K562 (cell line): Measurements from ENCODE around the gene USP19. TPM values are rescaled to one million over a fixed set of nuclear protein-coding genes. Genes with fewer than 3 reads are reported as not detected.
A peak's percentile ranks its signal among the peaks of the same experiment; 100 is the strongest.

Source experiments
- ATAC-seq: fragments of 200-7000 bp; cut with Tn5 transposase; 3 replicates; pipeline ENCODE4 v1.9.1; 2020; ENCODE audit warnings: moderate library complexity
- BruUV-seq: library from RNA; stranded (reverse); fragments of 400-500 nt; replicated peaks from 2 replicates; lab custom pipeline; 2021; lab: Mats Ljungman, UMichigan
- CTCF ChIA-PET: fragments of 300-600 bp; formaldehyde crosslinking; extraction: SDS; loops from one replicate; lab custom pipeline; 2021; ENCODE audit warnings: low intra/inter-chr PET ratio; lab: Yijun Ruan, JAX
- POLR2A ChIA-PET: fragments of 300-600, 350-650 bp; sonication (Branson Sonifier 250); formaldehyde crosslinking; extraction: SDS; loops from one replicate; lab custom pipeline; 2021; ENCODE audit warnings: antibody characterized with exemption, inconsistent platforms; lab: Yijun Ruan, JAX
- DNase-seq, 4 experiments: peaks; one replicate each; pipeline versions ENCODE4 v3.0.0 to v3.0.0-alpha.2; 2011 to 2018; ENCODE audit warnings: low spot score in 3 of 4, mixed read lengths in 3 of 4; ENCODE audit errors: extremely low read depth in 1 of 4
- FAIRE-seq: peaks from 2 replicates; lab custom pipeline; 2011; peaks lifted over from hg19 to GRCh38; lab: Jason Lieb, UNC
- H2AFZ ChIP-seq: 2 replicates; pipeline ENCODE4 v1.6.0; 2011; ENCODE audit warnings: low read depth, low read length, control low read depth, inconsistent platforms
- H3K27ac ChIP-seq: fragments of 200-600 bp; 3 replicates; pipeline ENCODE4 v1.8.0; 2011; ENCODE audit warnings: low read depth, mild to moderate bottlenecking, control low read depth, inconsistent platforms, low read length, moderate library complexity, mixed read lengths; ENCODE audit errors: extremely low read depth
- H3K27me3 ChIP-seq, 2 experiments: fragments of 300-600 bp in 1 of 2; 2 replicates in 1 of 2; 3 replicates in 1 of 2; pipeline versions ENCODE4 v1.6.0 to v1.8.0; 2011; ENCODE audit warnings: inconsistent platforms in 2 of 2, low read length in 2 of 2, mild to moderate bottlenecking in 1 of 2, mixed read lengths in 1 of 2, moderate library complexity in 1 of 2; ENCODE audit not compliant: control insufficient read depth in 2 of 2, insufficient read depth in 2 of 2
- H3K36me3 ChIP-seq: fragments of 300-600 bp; 3 replicates; pipeline ENCODE4 v1.8.0; 2011; ENCODE audit warnings: mild to moderate bottlenecking, low read length, inconsistent platforms; ENCODE audit not compliant: control insufficient read depth, insufficient read depth
- H3K4me1 ChIP-seq, 2 experiments: fragments of 200-600 bp in 1 of 2; replicated peaks in 1 of 2; 2 replicates in 1 of 2; 3 replicates in 1 of 2; pipeline versions ENCODE4 v1.5.1 to v1.8.0; 2011; ENCODE audit warnings: inconsistent platforms in 2 of 2, low read length in 2 of 2, mild to moderate bottlenecking in 1 of 2, mixed read lengths in 1 of 2, moderate library complexity in 1 of 2; ENCODE audit not compliant: control insufficient read depth in 2 of 2, insufficient read depth in 2 of 2
- H3K4me2 ChIP-seq: 2 replicates; pipeline ENCODE4 v1.6.1; 2011; ENCODE audit warnings: low read length, control low read depth, inconsistent platforms, mixed read lengths; ENCODE audit not compliant: insufficient read depth
- H3K4me3 ChIP-seq: fragments of 200-600 bp; sonication (generic), shearing (Covaris generic); 2 replicates; pipeline ENCODE4 v1.5.1; 2016; ENCODE audit warnings: control low read depth, inconsistent platforms
- H3K79me2 ChIP-seq: fragments of 200-600 bp; 3 replicates; pipeline ENCODE4 v1.8.0; 2011; ENCODE audit warnings: low read length, inconsistent platforms; ENCODE audit not compliant: control insufficient read depth, insufficient read depth
- H3K9ac ChIP-seq, 2 experiments: 2 replicates each; pipeline versions ENCODE4 v1.6.0 to v1.6.1; 2011; ENCODE audit warnings: low read depth in 2 of 2, low read length in 2 of 2, control low read depth in 1 of 2, inconsistent platforms in 1 of 2, mild to moderate bottlenecking in 1 of 2, mixed read lengths in 1 of 2; ENCODE audit not compliant: insufficient read depth in 1 of 2
- H3K9me1 ChIP-seq: one replicate; pipeline ENCODE4 v1.6.0; 2011; ENCODE audit warnings: inconsistent platforms, mild to moderate bottlenecking, low read length, moderate library complexity; ENCODE audit not compliant: control insufficient read depth, insufficient read depth
- H3K9me3 ChIP-seq: replicated peaks from 2 replicates; pipeline ENCODE4 v1.5.1; 2011; ENCODE audit warnings: low read depth, low read length, inconsistent platforms; ENCODE audit not compliant: control insufficient read depth, insufficient read depth
- H4K20me1 ChIP-seq: replicated peaks from 2 replicates; pipeline ENCODE4 v1.6.1; 2011; ENCODE audit warnings: low read length, inconsistent platforms, mixed read lengths; ENCODE audit not compliant: control insufficient read depth, insufficient read depth
- ATF7 ChIP-seq: fragments of 450-650 bp; IDR thresholded peaks from 2 replicates; pipeline ENCODE4 v1.7.1; 2014; ENCODE audit warnings: mild to moderate bottlenecking, moderate library complexity
- ERF ChIP-seq: fragments of 450-650 bp; formaldehyde crosslinking; IDR thresholded peaks from 2 replicates; pipeline ENCODE4 v1.4.0; 2020; ENCODE audit warnings: mild to moderate bottlenecking, mixed read lengths
- HMG20B ChIP-seq: fragments of 250-450 bp; sonication (Bioruptor Pico); IDR thresholded peaks from 2 replicates; pipeline ENCODE4 v1.5.0; 2021; ENCODE audit warnings: mild to moderate bottlenecking
- HMGN3 ChIP-seq: IDR thresholded peaks from 2 replicates; pipeline ENCODE4 v1.6.1; 2011; ENCODE audit warnings: borderline replicate concordance, low read depth, mild to moderate bottlenecking, mixed read lengths, low read length; ENCODE audit not compliant: insufficient read length; ENCODE audit errors: extremely low read depth
- KLF6 ChIP-seq: fragments of 250-450 bp; sonication (Bioruptor Pico); IDR thresholded peaks from 2 replicates; pipeline ENCODE4 v1.4.0; 2020; ENCODE audit warnings: mild to moderate bottlenecking, moderate library complexity, borderline replicate concordance
- MAZ ChIP-seq, 2 experiments: fragments of 450-650 bp in 1 of 2; sonication (generic) in 1 of 2; formaldehyde crosslinking; IDR thresholded peaks in 1 of 2; conservative IDR thresholded peaks in 1 of 2; 2 replicates each; pipeline versions ENCODE4 v1.4.0 to v1.5.0; 2020; ENCODE audit warnings: mild to moderate bottlenecking in 1 of 2, missing genetic modification reagents in 1 of 2
- NR3C1 ChIP-seq: sonication (generic); formaldehyde crosslinking; IDR thresholded peaks from 2 replicates; pipeline ENCODE4 v1.8.1; 2022; ENCODE audit warnings: missing genetic modification reagents
- PCBP1 ChIP-seq: fragments of 200-400 bp; formaldehyde crosslinking; IDR thresholded peaks from 2 replicates; pipeline ENCODE4 v1.6.1; 2018; ENCODE audit warnings: mild to moderate bottlenecking, low read depth, low read length; ENCODE audit not compliant: poor library complexity, severe bottlenecking
- PHB2 ChIP-seq: fragments of 450-650 bp; IDR thresholded peaks from 2 replicates; pipeline ENCODE4 v1.6.1; 2017; ENCODE audit warnings: low read depth
- PTRF ChIP-seq: fragments of 450-650 bp; IDR thresholded peaks from 2 replicates; pipeline ENCODE4 v1.6.1; 2016; ENCODE audit warnings: mild to moderate bottlenecking, missing genetic modification characterization, missing compliant biosample characterization
- RBM22 ChIP-seq: fragments of 200-400 bp; formaldehyde crosslinking; IDR thresholded peaks from 2 replicates; pipeline ENCODE4 v1.6.1; 2018; ENCODE audit warnings: low read length, low read depth; ENCODE audit not compliant: poor library complexity, severe bottlenecking
- RBM34 ChIP-seq: fragments of 200-400 bp; formaldehyde crosslinking; IDR thresholded peaks from 2 replicates; pipeline ENCODE4 v1.6.1; 2018; ENCODE audit warnings: low read length, borderline replicate concordance; ENCODE audit not compliant: insufficient read depth
- RFX5 ChIP-seq: IDR thresholded peaks from 2 replicates; pipeline ENCODE4 v1.6.1; 2011; ENCODE audit warnings: low read depth, mild to moderate bottlenecking, improper control_type of control experiment, low read length
- SAP30 ChIP-seq: fragments of 200-600 bp; sonication (generic); IDR thresholded peaks from 2 replicates; pipeline ENCODE4 v1.6.1; 2012; ENCODE audit warnings: borderline replicate concordance, low read depth, mild to moderate bottlenecking, moderate library complexity, low read length, control low read depth, inconsistent platforms; ENCODE audit not compliant: insufficient read depth, poor library complexity, severe bottlenecking
- XRCC3 ChIP-seq: fragments of 450-650 bp; IDR thresholded peaks from 2 replicates; pipeline ENCODE4 v1.6.1; 2017; ENCODE audit warnings: mild to moderate bottlenecking, moderate library complexity
- ZNF408 ChIP-seq: fragments of 250-450 bp; sonication (Bioruptor Pico); IDR thresholded peaks from 2 replicates; pipeline ENCODE4 v1.4.0; 2020; ENCODE audit warnings: low read depth, mild to moderate bottlenecking, moderate library complexity
- WGBS: fragments of 100-300 bp; shearing (Covaris generic); methylation state at CpG from one replicate; pipeline ENCODE4 v1.1.6; 2016; ENCODE audit warnings: low coverage, mixed read lengths; ENCODE audit not compliant: insufficient coverage; ENCODE audit errors: missing lambda C conversion rate; 5-methylcytosine and 5-hydroxymethylcytosine counted together
- in situ Hi-C: fragments of 300-500 bp; cut with MboI; formaldehyde crosslinking; loops from 4 replicates; pipeline ENCODE4 v1.15.0; 2018; ENCODE audit warnings: inconsistent platforms, mixed read lengths
- intact Hi-C: fragments of 100-400 bp; cut with micrococcal nuclease; formaldehyde crosslinking; loops from 2 replicates; pipeline ENCODE4 v1.14.2; 2022
- polyA plus RNA-seq, 8 experiments: library from polyadenylated mRNA; depleted of rRNA in 4 of 8; stranded (reverse) in 5 of 8; unstranded in 3 of 8; fragments of >200 nt; fragmentation: Nextera tagmentation in 2 of 8; fragmentation: Illumina TruSeq in 1 of 8; extraction: Ambion mirVana in 2 of 8; extraction: Trizol in 1 of 8; gene quantifications; 2 replicates each; pipeline versions ENCODE4 v1.2.1 to v1.2.3, GENCODE V29; 2011 to 2014; ENCODE audit warnings: inconsistent platforms in 1 of 8, missing spikeins in 1 of 8
- total RNA-seq, 7 experiments: library from RNA; depleted of rRNA in 6 of 7; stranded (reverse); fragments of >200 nt in 6 of 7; fragmentation: Illumina TruSeq in 2 of 7; extraction: Trizol in 2 of 7; gene quantifications; 2 replicates each; pipeline versions ENCODE4 v1.2.1 to v1.2.3, GENCODE V29; 2011 to 2021; ENCODE audit warnings: low replicate concordance in 1 of 7

Gene USP19
- total and polyA plus RNA-seq, 9 of the 15 experiments (the other 6 are each of a cell fraction or from before 2014, with no cell fraction given): 0.24 to 65.9 (median 36.9) TPM

- H3K79me2 ChIP-seq: peaks cover 75% of the 10 kb centered on the region
- 96% methylated on average over 8 of the region's 8 CpGs for WGBS
- no peak for TF ChIP-seq PTRF
- no peak for TF ChIP-seq ZNF408 (CRISPR knock-in tag)
- TF ChIP-seq RBM22: no peak
- no peak for TF ChIP-seq HMGN3
- no peak for TF ChIP-seq XRCC3
- no peak for TF ChIP-seq PCBP1
- no peak for TF ChIP-seq NR3C1 (CRISPR knock-in tag)
- TF ChIP-seq RBM34: no peak
- no peak for TF ChIP-seq KLF6 (CRISPR knock-in tag)
- no peak for TF ChIP-seq PHB2
- no peak for TF ChIP-seq HMG20B (CRISPR knock-in tag)
- no peak for TF ChIP-seq ERF
- TF ChIP-seq RFX5: no peak
- no peak for TF ChIP-seq ATF7
- no peak for TF ChIP-seq SAP30
- TF ChIP-seq MAZ (CRISPR knock-in tag; conservative IDR thresholded peaks at IDR 0.05 in 1 of 2, IDR thresholded peaks at IDR 0.05 in 1 of 2): no peak
- H4K20me1 ChIP-seq: no peaks in the 10 kb centered on the region
- ChIA-PET CTCF (no interaction called here), POLR2A (interaction anchor here (0.6 to 3.6 kb wide), 2 partner anchors 12 to 29 kb away, joined by 3 to 25 read pairs; partner anchors contain the start of gene QRICH1)
- no peaks in the 10 kb centered on the region for H3K9me3 ChIP-seq
- H3K27ac ChIP-seq: no peak overlapping the region
- no peaks in the 10 kb centered on the region for H3K9me1 ChIP-seq
- FAIRE-seq (no peak), ATAC-seq (peak; percentile 29; the same call in 1 of the 3 replicates), DNase-seq (no peak)
- no peak overlapping the region for H3K4me3 ChIP-seq
- H3K27me3 ChIP-seq: no peaks in the 10 kb centered on the region
- no peak overlapping the region for H3K9ac ChIP-seq
- no peak overlapping the region for H2AFZ ChIP-seq
- in situ Hi-C loops (no loop called here), intact Hi-C loops (no loop called here)
- BruUV-seq: no TSS peak
- H3K36me3 ChIP-seq: peaks cover 31% of the 10 kb centered on the region; the same call in 2 of the 3 replicates
- no peaks in the 10 kb centered on the region for H3K4me1 ChIP-seq
- no peak overlapping the region for H3K4me2 ChIP-seq
Measured at GRCh38 chr3:49081429-49081828, 39.2 kb downstream of the USP19 start.
